Suprapubic skin (tissue), 4 donors: ENCODE results near the gene WBP1L.

Experiments used
- EP300 ChIP-seq: sonication (generic); formaldehyde crosslinking; IDR thresholded peaks from one replicate; pipeline ENCODE4 v1.6.1; 2017; ENCODE audit warnings: antibody characterized with exemption
- POLR2A ChIP-seq, 2 donors: fragments of 450-650 bp; IDR thresholded peaks; one replicate each; pipeline ENCODE4 v1.6.1; 2017; ENCODE audit warnings: antibody characterized with exemption in 2 of 2, mild to moderate bottlenecking in 2 of 2, moderate library complexity in 2 of 2
- POLR2AphosphoS5 ChIP-seq, 3 donors: sonication (generic); formaldehyde crosslinking; IDR thresholded peaks; one replicate each; pipeline ENCODE4 v1.6.1; 2017; ENCODE audit warnings: antibody characterized with exemption in 3 of 3
- TF ChIP-seq, protein P1 (sequence below), 2 donors: fragments of 200-600 bp in 1 of 2; fragments of 450-650 bp in 1 of 2; sonication (generic) in 1 of 2; IDR thresholded peaks; one replicate each; pipeline ENCODE4 v1.5.1; 2016 to 2019; ENCODE audit warnings: antibody characterized with exemption in 2 of 2, mild to moderate bottlenecking in 1 of 2, moderate library complexity in 1 of 2

DNA sequence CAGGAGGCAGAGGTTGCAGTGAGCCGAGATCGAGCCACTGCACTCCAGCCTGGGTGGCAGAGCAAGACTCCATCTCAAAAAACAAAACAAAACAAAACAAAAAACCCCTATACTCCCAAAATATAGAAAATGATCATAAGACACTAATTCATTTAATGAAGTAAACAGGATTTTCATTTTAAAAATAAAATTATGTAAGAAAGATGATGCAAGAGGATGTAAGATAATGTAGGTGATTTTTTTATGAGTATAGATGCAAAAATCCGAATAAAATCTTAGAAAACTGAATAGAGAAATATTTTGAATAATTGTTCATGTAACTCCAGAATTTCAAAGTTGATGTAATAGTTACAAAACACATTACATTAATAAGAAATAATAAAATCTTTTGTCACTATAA lies 121.9 kb downstream of the WBP1L start:
- TF ChIP-seq, protein P1, sequence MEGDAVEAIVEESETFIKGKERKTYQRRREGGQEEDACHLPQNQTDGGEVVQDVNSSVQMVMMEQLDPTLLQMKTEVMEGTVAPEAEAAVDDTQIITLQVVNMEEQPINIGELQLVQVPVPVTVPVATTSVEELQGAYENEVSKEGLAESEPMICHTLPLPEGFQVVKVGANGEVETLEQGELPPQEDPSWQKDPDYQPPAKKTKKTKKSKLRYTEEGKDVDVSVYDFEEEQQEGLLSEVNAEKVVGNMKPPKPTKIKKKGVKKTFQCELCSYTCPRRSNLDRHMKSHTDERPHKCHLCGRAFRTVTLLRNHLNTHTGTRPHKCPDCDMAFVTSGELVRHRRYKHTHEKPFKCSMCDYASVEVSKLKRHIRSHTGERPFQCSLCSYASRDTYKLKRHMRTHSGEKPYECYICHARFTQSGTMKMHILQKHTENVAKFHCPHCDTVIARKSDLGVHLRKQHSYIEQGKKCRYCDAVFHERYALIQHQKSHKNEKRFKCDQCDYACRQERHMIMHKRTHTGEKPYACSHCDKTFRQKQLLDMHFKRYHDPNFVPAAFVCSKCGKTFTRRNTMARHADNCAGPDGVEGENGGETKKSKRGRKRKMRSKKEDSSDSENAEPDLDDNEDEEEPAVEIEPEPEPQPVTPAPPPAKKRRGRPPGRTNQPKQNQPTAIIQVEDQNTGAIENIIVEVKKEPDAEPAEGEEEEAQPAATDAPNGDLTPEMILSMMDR (IDR thresholded peaks at IDR 0.05): no peak
- TF ChIP-seq POLR2A (IDR thresholded peaks at IDR 0.05): no peak
- no peak for TF ChIP-seq POLR2AphosphoS5 (IDR thresholded peaks at IDR 0.05)
- no peak for TF ChIP-seq EP300
